GM18868 (cell line): ENCODE measurements around the gene MZF1.
A peak's percentile ranks its signal among the peaks of the same experiment; 100 is the strongest.

Source experiments
- ATAC-seq: cut with Tn5 transposase; IDR thresholded peaks from one replicate; pipeline ENCODE4 v1.9.1; 2021; ENCODE audit warnings: mild to moderate bottlenecking, moderate library complexity; ENCODE audit not compliant: unreplicated experiment

Gene MZF1

GRCh38 chr19:58556622-58557220 is 16.4 kb downstream of the MZF1 start:
- ATAC-seq = no peak

- no peak for ATAC-seq
Measured at GRCh38 chr19:58555920-58556621, 17.1 kb downstream of the MZF1 start.

- ATAC-seq = no peak
Measured at GRCh38 chr19:58555369-58555885, 17.7 kb downstream of the MZF1 start.

- no peak for ATAC-seq
Measured at GRCh38 chr19:58554494-58555368, 18.4 kb downstream of the MZF1 start, which contains the start of gene CHMP2A. TSS of gene CHMP2A (minus strand) at chr19:58555105. CDS start at chr19:58554212, 893 bp downstream.

- ATAC-seq = no peak
Measured at GRCh38 chr19:58553799-58554493, 19.2 kb downstream of the MZF1 start.

GRCh38 chr19:58552655-58553054 is 20.5 kb downstream of the MZF1 start:
- no peak for ATAC-seq

- ATAC-seq = no peak
Measured at GRCh38 chr19:58551577-58552471, 21.3 kb downstream of the MZF1 start.

- ATAC-seq = no peak
Measured at GRCh38 chr19:58551123-58551497, 22.0 kb downstream of the MZF1 start.

GRCh38 chr19:58550362-58551122 is 22.6 kb downstream of the MZF1 start:
- no peak for ATAC-seq

GRCh38 chr19:58549664-58550361 is 23.3 kb downstream of the MZF1 start:
- no peak for ATAC-seq

- no peak for ATAC-seq
Measured at GRCh38 chr19:58548859-58549663, 24.1 kb downstream of the MZF1 start.

- ATAC-seq = no peak
Measured at GRCh38 chr19:58547323-58548312, 25.5 kb downstream of the MZF1 start.

GRCh38 chr19:58546019-58546530 is 27.1 kb downstream of the MZF1 start:
- no peak for ATAC-seq

- no peak for ATAC-seq
Measured at GRCh38 chr19:58545286-58546018, 27.7 kb downstream of the MZF1 start.

GRCh38 chr19:58544591-58545285 is 28.4 kb downstream of the MZF1 start:
- peak; percentile 53 for ATAC-seq
